Natural killer cell (primary cell): ENCODE measurements around the gene DAB2IP. TPM values are rescaled to one million over a fixed set of nuclear protein-coding genes. Genes with fewer than 3 reads are reported as not detected.

Source experiments
- ATAC-seq, 3 donors: fragments of 150-1000 bp in 2 of 3; fragments of 200-7000 bp in 1 of 3; cut with Tn5 transposase; 1 replicate in 1 of 3; 2 replicates in 2 of 3; pipeline ENCODE4 v1.10.0; 2021; ENCODE audit warnings: mild to moderate bottlenecking in 2 of 3, moderate library complexity in 2 of 3
- DNase-seq, 2 donors: peaks; one replicate each; pipeline versions ENCODE4 v3.0.0 to v3.0.0-alpha.2; 2013 to 2021; ENCODE audit warnings: mixed read lengths in 1 of 2
- H3K27ac ChIP-seq: one replicate; pipeline ENCODE4 v1.5.1; 2013; ENCODE audit warnings: mild to moderate bottlenecking, low read length
- H3K27me3 ChIP-seq: one replicate; pipeline ENCODE4 v1.6.1; 2013; ENCODE audit warnings: low read length; ENCODE audit not compliant: control insufficient read depth, insufficient read depth
- H3K36me3 ChIP-seq: one replicate; pipeline ENCODE4 v1.6.1; 2013; ENCODE audit warnings: low read length; ENCODE audit not compliant: control insufficient read depth, insufficient read depth
- H3K4me1 ChIP-seq: one replicate; pipeline ENCODE4 v1.6.1; 2013; ENCODE audit warnings: low read length; ENCODE audit not compliant: control insufficient read depth, insufficient read depth
- H3K4me3 ChIP-seq: one replicate; pipeline ENCODE4 v1.5.1; 2013; ENCODE audit warnings: low read length
- H3K9me3 ChIP-seq: one replicate; pipeline ENCODE4 v1.6.1; 2013; ENCODE audit warnings: low read length; ENCODE audit not compliant: control insufficient read depth, insufficient read depth
- H3K27ac Mint-ChIP-seq, 2 donors: one replicate each; pipeline ENCODE4 v1.8.0; 2022; ENCODE audit warnings: mild to moderate bottlenecking in 2 of 2, mixed read lengths in 2 of 2, moderate library complexity in 1 of 2
- H3K27me3 Mint-ChIP-seq, 2 donors: one replicate each; pipeline ENCODE4 v1.8.0; 2022; ENCODE audit warnings: low read depth in 2 of 2, mixed read lengths in 2 of 2
- H3K36me3 Mint-ChIP-seq: one replicate; pipeline ENCODE4 v1.8.0; 2022; ENCODE audit warnings: mixed read lengths
- H3K4me1 Mint-ChIP-seq, 2 donors: one replicate each; pipeline ENCODE4 v1.8.0; 2022; ENCODE audit warnings: mixed read lengths in 2 of 2
- H3K4me3 Mint-ChIP-seq: one replicate; pipeline ENCODE4 v1.8.0; 2022; ENCODE audit warnings: mild to moderate bottlenecking, moderate library complexity, mixed read lengths
- H3K9me3 Mint-ChIP-seq, 2 donors: one replicate each; pipeline ENCODE4 v1.8.0; 2022; ENCODE audit warnings: mixed read lengths in 2 of 2
- WGBS: methylation state at CpG from one replicate; pipeline ENCODE4 v1.1.7; 2013; ENCODE audit warnings: missing lambda C conversion rate; ENCODE audit not compliant: insufficient coverage; 5-methylcytosine and 5-hydroxymethylcytosine counted together
- intact Hi-C: fragments of 100-400 bp; cut with micrococcal nuclease; formaldehyde crosslinking; loops from one replicate; pipeline ENCODE4 v1.14.2; 2022
- total RNA-seq, 4 donors: library from RNA; stranded (reverse); fragments of 120-200 nt in 1 of 4; gene quantifications; one replicate each; pipeline versions ENCODE4 v1.2.3 to v1.2.4, GENCODE V29; 2013 to 2022
- TF ChIP-seq, protein P1 (sequence below): fragments of 200-600 bp; IDR thresholded peaks from one replicate; pipeline ENCODE4 v1.8.0; 2022; ENCODE audit warnings: antibody characterized with exemption

DAB2IP gene
- total RNA-seq, 3 donors from 2014 or later (not counting 1 experiment from before 2014, with no cell fraction given), result 0.19 to 2.5 TPM; not detected in 1

DNA sequence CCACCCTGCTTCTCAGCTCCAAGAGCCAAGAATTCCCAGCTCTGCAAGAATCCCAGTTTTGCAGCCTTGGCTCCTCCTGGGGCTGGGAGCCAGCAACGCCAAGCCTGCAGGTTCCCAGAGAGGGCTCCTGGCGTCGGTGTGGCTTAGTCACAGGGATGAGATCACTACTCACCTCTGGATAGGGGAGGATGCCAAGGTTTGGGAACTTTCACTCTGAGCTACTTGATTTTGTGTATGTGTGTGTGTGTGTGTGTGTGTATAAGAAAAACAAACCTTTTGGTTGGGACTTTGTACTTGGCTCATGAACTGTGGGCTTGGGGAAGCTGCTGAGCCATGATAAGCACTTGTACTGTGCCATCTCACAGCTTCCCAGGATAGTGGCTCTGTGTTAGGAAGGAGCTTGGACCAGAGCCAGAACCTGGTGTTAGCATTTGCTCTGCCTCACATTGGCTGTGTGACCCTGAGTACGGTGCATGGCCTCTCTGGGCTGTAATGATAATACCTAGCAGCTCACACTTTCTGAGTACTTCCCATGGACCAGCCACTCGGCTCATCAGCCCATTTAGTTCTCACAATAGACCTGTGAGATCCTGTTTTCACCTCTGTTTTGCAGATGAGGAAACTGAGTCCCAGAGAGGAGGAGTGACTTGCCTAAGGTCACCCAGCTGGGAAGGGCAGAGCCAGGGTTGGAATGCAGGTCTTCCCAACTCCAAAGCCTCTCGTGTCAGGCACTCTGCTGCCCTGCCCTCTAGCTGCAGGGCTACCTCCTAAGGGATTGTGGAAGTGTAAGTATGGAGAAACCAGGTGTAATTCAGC, 41.4 kb upstream of the DAB2IP start:
- peaks cover 10% of the 10 kb centered on the region for H3K27me3 ChIP-seq
- intact Hi-C loops, result no loop called here
- no peak overlapping the region for H3K27ac Mint-ChIP-seq
- peaks cover 14% of the 10 kb centered on the region for H3K4me1 ChIP-seq
- H3K36me3 ChIP-seq, result no peaks in the 10 kb centered on the region
- peaks cover 13 to 19% of the 10 kb centered on the region in 2 donors for H3K4me1 Mint-ChIP-seq
- no peaks in the 10 kb centered on the region for H3K9me3 Mint-ChIP-seq
- 85% methylated on average over 6 of the region's 6 CpGs for WGBS
- H3K9me3 ChIP-seq, result no peaks in the 10 kb centered on the region
- H3K4me3 Mint-ChIP-seq, result no peak overlapping the region
- no peaks in the 10 kb centered on the region for H3K36me3 Mint-ChIP-seq
- TF ChIP-seq, protein P1, sequence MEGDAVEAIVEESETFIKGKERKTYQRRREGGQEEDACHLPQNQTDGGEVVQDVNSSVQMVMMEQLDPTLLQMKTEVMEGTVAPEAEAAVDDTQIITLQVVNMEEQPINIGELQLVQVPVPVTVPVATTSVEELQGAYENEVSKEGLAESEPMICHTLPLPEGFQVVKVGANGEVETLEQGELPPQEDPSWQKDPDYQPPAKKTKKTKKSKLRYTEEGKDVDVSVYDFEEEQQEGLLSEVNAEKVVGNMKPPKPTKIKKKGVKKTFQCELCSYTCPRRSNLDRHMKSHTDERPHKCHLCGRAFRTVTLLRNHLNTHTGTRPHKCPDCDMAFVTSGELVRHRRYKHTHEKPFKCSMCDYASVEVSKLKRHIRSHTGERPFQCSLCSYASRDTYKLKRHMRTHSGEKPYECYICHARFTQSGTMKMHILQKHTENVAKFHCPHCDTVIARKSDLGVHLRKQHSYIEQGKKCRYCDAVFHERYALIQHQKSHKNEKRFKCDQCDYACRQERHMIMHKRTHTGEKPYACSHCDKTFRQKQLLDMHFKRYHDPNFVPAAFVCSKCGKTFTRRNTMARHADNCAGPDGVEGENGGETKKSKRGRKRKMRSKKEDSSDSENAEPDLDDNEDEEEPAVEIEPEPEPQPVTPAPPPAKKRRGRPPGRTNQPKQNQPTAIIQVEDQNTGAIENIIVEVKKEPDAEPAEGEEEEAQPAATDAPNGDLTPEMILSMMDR, result no peak
- no peak for DNase-seq
- no peak for ATAC-seq
- H3K27me3 Mint-ChIP-seq, result peaks cover 39 to 57% of the 10 kb centered on the region in 2 donors
- H3K4me3 ChIP-seq, result no peak overlapping the region
- H3K27ac ChIP-seq, result no peak overlapping the region

DNA sequence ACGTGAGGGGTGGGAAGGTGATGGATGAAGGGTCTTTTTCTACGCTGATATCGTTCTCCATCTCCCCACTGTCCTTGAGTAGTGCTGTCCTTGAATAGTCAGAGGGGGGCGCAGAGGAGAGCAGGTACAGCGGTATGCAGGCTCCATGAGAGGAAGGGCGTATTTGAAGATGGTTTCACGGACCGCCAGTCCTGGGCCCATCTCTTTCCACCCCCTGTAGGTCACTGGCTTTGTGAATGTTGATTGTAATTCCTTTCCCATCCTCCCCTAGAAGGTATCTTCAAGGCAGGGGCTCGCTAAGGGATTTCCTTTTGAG, 40.8 kb upstream of the DAB2IP start:
- no peak for ATAC-seq
- peaks cover 39 to 57% of the 10 kb centered on the region in 2 donors for H3K27me3 Mint-ChIP-seq

DNA sequence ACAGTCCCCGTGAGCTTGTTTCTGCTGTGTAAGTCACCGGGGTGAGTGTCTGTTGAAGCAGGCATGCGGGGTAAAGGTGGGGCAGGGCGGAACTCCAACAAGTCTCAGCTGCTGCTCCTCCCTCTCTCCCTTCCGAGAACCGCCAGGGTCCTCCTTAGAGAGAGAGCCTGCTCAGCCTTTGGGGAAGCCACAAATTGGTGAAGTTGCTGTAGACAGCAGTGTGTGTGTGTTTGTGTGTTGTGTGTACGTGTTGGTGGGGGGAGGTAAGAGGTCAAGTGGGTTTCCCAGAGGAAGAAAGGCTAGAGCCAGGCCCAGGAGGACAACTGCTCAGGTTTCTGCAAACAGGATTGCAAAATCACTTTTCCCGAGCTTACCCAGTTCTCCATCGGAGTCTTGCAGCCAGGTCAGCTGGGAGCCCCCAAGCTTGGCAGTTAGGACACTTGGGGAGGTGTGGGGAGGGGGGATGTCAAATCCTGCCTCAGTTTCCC, 38.9 kb upstream of the DAB2IP start:
- Histone ChIP-seq H3K27me3 (peaks cover 10% of the 10 kb centered on the region), H3K4me1 (peaks cover 14% of the 10 kb centered on the region), H3K9me3 (no peaks in the 10 kb centered on the region), H3K27ac (no peak overlapping the region), H3K4me3 (no peak overlapping the region), H3K36me3 (no peaks in the 10 kb centered on the region)
- no peak overlapping the region for H3K27ac Mint-ChIP-seq
- H3K27me3 Mint-ChIP-seq, result peaks cover 37 to 47% of the 10 kb centered on the region in 2 donors
- ATAC-seq (no peak), DNase-seq (no peak)
- no peaks in the 10 kb centered on the region for H3K36me3 Mint-ChIP-seq
- H3K9me3 Mint-ChIP-seq, result no peaks in the 10 kb centered on the region
- H3K4me3 Mint-ChIP-seq, result no peak overlapping the region
- WGBS, result 2% methylated on average over 9 of the region's 9 CpGs
- TF ChIP-seq, protein P1, result no peak
- H3K4me1 Mint-ChIP-seq, result peaks cover 13 to 19% of the 10 kb centered on the region in 2 donors
- intact Hi-C loops, result no loop called here

More for the DNA sequence above, 40.8 kb upstream of the DAB2IP start:
- DNase-seq, result no peak
- Mint-ChIP-seq H3K27ac (no peak overlapping the region), H3K4me1 (peaks cover 13 to 19% of the 10 kb centered on the region in 2 donors), H3K36me3 (no peaks in the 10 kb centered on the region), H3K9me3 (no peaks in the 10 kb centered on the region), H3K4me3 (no peak overlapping the region)
- Histone ChIP-seq H3K9me3 (no peaks in the 10 kb centered on the region), H3K4me1 (peaks cover 14% of the 10 kb centered on the region), H3K27me3 (peaks cover 10% of the 10 kb centered on the region), H3K27ac (no peak overlapping the region), H3K36me3 (no peaks in the 10 kb centered on the region), H3K4me3 (no peak overlapping the region)
- 92% methylated on average over 8 of the region's 9 CpGs for WGBS
- TF ChIP-seq, protein P1, result no peak
- intact Hi-C loops, result no loop called here
